ENCODE measurements around the gene SYNE4.

DNA sequence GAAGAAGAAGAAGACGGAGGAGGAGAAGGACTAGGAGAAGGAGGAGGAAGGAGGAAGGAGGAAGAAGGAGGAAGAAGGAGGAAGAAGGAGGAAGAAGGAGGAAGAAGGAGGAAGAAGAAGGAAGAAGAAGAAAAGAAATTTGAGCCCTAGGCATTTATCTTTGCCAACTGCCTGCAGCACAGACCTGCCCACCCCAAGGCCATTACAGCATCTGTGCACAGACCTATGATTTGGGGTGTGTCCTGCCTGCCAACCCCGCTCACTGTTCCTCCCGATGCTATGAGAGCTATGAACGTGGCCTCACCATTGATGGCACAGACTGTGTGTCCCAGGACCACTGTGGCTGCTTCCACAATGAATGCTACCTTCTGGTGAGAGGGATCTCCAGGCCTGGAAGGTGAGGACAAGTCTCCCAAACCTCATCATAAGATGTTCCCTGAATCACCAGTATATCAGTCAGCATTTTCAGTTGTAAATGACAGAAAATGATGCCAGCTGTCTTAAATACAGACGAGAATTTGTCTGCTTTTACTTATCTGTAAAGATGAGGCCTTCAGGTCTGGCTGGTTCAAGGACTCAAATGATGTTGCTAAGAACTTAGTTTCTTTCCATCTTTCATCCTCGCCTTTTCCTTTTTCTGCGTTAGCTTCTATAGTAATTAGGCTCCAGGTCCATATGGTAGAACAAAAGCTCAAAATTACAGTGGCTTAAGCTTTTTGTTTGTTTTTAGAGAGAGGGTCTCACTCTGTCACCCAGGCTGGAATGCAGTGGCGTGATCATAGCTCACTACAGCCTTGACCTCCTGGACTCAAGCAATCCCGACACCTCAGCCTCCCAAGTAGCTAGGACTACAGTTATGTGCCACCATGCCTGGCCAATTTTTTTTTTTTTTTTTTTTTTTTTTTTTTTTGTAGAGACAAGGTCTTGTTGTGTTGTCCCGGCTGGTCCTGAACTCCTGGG is 17.6 kb downstream of the SYNE4 start:
- TF ChIP-seq ZNF239 (tag by site-specific recombination; IDR thresholded peaks at IDR 0.05) (no peak), MZF1 (tag by site-specific recombination; IDR thresholded peaks at IDR 0.05; ENCODE audit: borderline replicate concordance) (no peak), ZNF274 (IDR thresholded peaks at IDR 0.05; ENCODE audit: low read length) (no peak), ZNF274 (tag by site-specific recombination; IDR thresholded peaks at IDR 0.05; ENCODE audit: borderline replicate concordance) (no peak; the same call in 1 of the 2 replicates), ZNF76 (tag by site-specific recombination; IDR thresholded peaks at IDR 0.05; ENCODE audit: borderline replicate concordance, low read depth) (no peak), ZNF626 (tag by site-specific recombination; IDR thresholded peaks at IDR 0.05) (no peak), ZNF629 (tag by site-specific recombination; IDR thresholded peaks at IDR 0.05) (no peak), ZNF302 (tag by site-specific recombination; IDR thresholded peaks at IDR 0.05; ENCODE audit: low read depth) (no peak), MYNN (tag by site-specific recombination; IDR thresholded peaks at IDR 0.05; ENCODE audit: borderline replicate concordance) (no peak), ZBTB1 (tag by site-specific recombination; IDR thresholded peaks at IDR 0.05) (no peak), ZNF792 (tag by site-specific recombination; IDR thresholded peaks at IDR 0.05) (no peak), ZNF549 (tag by site-specific recombination; IDR thresholded peaks at IDR 0.05) (no peak)
- TF ChIP-seq, protein P1, sequence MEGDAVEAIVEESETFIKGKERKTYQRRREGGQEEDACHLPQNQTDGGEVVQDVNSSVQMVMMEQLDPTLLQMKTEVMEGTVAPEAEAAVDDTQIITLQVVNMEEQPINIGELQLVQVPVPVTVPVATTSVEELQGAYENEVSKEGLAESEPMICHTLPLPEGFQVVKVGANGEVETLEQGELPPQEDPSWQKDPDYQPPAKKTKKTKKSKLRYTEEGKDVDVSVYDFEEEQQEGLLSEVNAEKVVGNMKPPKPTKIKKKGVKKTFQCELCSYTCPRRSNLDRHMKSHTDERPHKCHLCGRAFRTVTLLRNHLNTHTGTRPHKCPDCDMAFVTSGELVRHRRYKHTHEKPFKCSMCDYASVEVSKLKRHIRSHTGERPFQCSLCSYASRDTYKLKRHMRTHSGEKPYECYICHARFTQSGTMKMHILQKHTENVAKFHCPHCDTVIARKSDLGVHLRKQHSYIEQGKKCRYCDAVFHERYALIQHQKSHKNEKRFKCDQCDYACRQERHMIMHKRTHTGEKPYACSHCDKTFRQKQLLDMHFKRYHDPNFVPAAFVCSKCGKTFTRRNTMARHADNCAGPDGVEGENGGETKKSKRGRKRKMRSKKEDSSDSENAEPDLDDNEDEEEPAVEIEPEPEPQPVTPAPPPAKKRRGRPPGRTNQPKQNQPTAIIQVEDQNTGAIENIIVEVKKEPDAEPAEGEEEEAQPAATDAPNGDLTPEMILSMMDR (tag by site-specific recombination; IDR thresholded peaks at IDR 0.05), result no peak
- TF ChIP-seq, protein P2, sequence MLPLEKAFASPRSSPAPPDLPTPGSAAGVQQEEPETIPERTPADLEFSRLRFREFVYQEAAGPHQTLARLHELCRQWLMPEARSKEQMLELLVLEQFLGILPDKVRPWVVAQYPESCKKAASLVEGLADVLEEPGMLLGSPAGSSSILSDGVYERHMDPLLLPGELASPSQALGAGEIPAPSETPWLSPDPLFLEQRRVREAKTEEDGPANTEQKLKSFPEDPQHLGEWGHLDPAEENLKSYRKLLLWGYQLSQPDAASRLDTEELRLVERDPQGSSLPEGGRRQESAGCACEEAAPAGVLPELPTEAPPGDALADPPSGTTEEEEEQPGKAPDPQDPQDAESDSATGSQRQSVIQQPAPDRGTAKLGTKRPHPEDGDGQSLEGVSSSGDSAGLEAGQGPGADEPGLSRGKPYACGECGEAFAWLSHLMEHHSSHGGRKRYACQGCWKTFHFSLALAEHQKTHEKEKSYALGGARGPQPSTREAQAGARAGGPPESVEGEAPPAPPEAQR (tag by site-specific recombination; IDR thresholded peaks at IDR 0.05), result no peak

Data from HEK293 (cell line).